NOMO-1 (cell line): Measurements from ENCODE around the gene TCF20.

Experiments used
- DNase-seq, 2 experiments: peaks; one replicate each; lab custom pipeline; 2025; ENCODE audit not compliant: unreplicated experiment in 2 of 2; lab: John Stamatoyannopoulos, UW

TCF20 gene

DNA sequence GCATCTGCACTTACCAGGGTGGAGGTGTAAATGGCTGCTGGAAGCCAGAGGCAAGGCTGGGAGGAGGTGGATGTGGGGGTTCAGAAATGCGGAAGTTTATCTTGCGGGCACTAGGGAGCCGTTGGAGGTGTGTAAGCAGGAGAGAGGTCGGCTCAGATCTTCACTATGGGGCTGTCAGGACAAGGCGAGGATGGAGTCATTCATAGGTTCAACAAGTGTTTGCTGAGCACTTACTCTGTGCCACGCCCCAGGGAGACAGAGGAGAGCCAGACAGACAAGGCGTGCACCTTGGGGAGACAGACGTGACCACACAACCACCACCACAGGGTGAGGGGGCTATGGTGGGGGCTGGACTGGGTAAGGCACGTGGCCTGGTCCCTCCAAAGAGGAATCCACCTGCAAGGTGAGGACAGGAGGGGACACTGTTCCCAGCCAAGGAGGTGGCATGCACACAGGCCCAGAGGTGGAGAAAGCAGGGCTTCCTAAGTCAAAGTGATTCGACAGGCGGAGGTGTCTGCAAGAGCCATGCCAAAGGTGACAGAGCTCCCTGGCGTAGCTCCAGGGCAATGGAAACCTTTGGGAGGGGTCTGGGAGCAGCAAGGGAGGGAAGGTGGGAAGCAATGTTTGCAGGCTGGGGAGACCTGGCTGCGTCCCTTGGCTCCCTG is 30.8 kb upstream of the TCF20 start:
- DNase-seq = no peak

DNA sequence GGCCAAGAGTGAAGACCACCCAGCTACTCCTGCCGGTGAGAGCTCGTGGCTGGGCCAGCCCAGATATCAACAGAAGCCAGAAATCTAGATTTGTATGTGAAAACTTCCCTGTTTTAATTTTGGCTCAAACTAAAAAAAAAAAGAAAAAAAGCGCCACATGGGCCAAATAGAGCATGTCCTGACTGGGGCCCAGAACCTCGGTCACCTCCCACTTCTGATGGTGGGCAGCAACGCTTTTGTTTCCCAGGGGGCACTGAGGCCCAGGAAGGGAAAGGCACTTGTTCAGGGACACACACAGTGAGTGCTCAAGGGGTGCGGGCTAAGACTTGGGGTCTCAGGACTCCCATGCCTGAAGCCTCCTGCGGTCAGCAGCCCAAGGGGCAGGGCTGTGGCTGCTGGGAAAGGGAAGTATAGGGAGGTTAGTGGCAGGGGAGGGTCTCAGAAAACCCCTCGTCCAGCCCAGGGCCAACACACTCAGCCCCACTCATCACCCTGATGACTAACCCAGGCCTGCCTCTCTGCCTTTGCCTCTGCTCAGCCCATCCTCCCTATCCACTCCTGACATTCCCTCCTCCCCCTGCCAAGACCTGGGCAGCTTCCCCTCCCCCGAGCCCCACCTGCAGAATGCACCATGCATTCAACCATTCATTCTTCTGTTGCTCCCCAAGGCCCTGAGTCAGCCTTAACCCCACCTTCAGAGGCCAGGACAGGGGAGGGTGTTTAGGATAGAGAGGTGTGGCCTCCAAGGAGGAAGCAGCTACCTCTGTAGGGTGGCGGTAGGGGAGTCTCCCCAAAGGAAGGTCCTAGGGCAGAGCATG is 30.0 kb upstream of the TCF20 start:
- peak; percentile 82 to 91 for DNase-seq

DNA sequence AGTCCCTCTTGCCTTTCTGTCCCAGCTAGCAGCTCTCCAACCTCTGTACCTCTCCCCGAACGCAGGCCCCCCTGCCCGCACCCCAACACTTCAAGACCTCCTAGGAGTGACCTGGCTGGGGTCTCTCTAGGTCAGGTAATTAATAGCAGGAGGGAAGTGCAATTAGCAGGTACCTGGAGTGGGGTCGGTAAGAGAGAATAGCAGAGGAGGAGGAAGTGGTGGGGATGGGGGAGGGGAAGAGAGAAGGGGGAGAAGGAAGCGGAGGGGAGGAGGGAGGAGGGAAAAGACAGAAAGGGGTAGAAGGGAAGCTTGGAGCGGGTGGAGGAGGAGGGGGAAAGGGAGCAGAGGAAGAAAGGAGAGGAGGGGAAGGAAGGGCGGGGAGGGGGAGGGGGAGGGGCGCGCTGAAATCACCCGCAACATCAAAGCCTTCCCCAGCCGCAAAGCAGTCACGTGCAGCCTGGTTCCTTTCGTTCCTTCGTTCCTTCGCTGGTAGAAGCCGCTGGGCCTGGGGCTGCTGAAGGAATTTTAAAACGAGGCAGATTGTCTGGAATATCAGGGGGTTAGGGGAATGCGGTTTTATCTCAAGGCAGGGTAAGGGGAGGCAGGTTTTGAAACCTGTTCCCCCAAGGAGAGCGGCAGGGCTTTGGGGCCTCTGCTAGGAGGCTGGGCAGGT is 29.3 kb upstream of the TCF20 start:
- peak; percentile 53 to 76 for DNase-seq

DNA sequence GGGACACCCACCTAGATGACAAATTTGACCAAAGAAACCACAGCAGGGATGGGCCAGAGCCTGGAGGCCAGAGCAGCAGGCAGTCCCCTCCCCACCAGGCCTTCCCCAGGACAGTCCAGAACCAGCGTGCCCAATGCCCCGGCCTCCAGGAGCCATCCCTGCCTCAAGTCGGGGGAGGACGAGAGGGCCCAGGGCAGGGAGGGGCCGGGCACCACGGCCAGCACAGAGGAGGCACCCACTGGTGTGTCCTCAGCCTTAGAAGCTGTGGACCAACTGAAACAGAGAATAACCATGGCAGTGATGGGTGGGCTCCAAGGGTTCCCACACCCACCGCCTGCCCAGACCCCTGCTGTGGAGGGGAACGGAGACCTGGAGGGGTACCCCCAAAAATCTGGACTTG is 28.3 kb upstream of the TCF20 start:
- no peak for DNase-seq

DNA sequence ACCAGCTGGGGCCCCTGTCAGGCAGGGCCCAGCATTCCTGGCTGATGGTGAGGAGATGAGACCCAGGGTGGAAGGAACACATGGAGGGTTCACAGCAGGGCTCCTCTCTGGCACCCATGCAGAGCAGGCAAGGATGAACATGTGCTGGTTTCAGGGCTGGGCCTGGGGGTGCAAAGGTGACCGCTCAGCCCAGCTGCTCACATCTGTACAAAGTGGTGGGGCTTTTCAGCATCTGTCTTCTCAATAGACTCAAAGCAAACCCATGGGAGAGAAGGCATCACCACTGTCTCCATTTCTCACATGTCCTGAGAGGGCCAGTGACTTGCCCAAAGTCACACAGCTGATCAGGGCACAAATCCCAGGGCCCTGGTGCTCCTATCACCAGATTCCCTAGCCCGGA is 27.3 kb upstream of the TCF20 start:
- no peak for DNase-seq

DNA sequence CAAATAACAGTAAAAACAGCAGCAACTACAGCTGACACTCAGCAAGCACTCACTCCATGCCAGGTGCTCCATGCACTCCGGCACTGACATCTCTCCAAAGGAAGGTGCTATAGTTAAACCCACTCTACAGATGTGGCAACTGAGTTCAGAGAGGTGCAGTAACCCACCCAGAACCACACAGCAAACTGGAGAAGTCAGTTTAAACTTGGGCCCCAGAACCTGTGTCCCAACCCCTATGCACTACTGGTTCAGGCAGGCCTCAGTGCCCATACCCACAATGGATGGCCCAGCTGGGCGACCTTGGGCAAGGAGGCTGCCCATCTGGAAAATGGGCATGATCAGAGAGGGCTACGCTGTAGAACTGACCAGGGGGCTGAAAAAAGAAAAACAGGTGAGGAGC is 26.4 kb upstream of the TCF20 start:
- no peak for DNase-seq

DNA sequence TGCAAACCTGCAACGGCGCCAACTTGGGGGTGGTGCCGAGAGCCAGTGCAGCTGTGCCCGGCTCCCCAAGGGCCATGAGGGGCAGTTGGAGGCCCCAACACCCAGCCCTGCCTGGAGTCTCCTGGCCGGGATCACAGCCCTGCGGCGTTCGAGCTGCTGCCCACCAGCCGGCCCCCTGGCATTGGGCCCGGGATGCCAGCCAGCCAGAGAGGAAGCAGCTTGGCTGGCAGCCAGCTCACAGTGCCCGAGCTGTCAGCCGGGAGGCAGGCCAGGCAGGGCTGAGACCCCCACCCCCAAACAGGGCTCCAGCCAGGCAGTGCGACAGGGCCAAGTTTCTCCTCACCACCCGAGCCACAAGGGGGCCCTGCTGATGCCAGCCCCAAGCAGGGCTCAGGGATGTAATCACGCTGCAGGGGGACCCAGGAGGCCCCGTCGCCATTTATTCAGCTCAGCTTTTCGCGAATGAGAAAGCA is 26.0 kb upstream of the TCF20 start:
- no peak for DNase-seq

DNA sequence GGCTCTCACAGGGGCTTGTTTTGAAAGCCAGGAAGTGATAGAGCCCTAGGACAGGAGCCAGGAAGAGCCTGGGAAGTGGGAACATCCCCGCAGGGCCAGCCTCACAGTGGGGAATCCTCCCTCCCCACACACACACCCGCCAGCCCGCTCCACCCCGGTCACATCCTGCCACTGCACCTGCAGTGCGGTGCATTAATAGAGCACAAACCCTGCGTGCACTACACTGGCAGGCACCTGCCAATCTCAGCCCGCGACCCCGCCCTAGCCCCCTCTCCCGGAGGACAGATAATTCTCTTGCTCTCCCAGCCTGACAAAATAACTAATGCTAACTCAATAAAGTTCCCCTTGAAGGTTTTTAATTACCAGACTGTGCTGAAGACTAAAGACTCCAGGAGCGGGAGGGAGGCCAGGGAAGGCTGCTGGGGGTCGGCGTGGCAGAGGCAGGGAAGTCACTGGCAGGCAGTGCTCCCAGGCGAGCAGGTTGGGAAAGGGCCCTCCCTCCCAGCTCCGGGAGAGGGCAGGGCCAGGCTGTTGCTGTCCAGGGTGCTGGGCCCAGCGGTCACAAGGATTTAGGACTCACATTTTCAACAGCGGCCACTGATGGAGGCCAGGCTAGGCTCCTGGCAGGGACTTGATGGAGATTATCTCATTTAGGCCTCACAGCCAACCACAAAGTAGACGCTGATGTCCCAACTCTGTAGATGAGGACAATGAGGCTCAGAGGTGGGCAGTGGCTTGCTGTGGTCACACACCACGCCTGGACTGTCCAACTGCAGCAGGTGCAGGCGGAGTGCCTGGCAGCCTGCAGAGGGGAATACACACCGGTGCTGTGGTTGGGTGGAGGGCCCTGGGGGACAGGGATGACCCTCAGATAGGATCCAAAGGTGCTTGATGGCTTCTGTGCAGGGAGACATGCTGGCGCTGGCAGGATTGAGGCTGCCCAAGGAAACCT is 23.9 kb upstream of the TCF20 start:
- no peak for DNase-seq

DNA sequence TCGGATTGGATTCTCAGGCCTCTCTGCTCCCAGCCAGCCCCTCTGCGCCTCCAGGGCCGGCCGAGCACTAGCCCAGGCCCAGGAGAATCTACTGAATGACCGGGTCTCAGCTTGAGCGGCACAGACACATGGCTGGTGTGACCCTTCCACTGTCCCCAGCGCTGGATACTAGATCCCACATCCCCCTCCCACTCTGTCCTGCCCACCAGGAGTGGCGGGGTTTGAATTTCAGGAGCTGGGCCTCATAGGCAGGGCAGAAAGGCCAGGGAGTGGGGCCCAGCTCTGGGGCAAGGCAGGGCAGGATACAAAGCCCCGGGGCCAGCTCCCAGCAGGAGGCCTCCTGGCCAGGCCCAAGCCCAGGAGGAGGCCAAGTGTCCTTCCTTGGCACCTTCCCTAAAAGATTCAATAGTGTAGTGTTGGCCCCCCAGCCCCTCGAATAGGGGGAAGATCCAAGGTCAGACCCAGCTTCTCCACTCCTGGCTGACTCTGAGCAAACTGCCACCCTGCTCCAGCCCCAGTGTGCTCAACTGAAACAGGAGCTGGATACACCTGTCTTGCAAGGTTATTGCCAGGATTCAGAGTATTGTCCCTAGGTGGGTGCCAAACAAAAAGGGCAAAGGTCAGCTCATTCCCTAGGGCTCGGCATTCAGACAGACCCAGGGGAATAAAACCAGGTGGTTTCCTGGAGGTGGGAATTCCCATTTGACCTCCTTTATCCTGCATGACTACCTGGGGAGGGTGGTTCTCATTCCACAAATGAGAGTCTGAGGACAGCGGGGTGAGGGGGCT is 22.5 kb upstream of the TCF20 start:
- no peak for DNase-seq

DNA sequence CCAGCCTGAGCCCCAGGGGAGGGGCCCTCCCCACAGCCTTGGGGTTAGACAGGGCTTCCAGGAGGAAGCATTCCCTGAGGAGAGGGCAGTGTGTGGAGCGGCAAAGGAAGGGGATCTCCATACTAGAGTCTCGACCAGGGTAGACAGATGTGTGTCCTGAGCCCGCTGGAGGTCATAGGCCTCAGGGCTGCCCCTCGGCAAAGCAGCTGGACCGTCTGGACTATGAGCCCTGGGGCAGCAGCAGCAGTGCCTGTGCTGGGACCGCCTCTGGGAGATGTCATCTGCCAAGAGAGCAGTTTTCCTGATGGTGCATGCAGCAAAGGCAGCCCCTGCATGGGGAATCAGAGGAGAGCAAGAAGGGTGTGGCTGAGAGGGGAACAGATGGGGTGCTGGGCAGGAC is 20.8 kb upstream of the TCF20 start:
- DNase-seq = no peak

DNA sequence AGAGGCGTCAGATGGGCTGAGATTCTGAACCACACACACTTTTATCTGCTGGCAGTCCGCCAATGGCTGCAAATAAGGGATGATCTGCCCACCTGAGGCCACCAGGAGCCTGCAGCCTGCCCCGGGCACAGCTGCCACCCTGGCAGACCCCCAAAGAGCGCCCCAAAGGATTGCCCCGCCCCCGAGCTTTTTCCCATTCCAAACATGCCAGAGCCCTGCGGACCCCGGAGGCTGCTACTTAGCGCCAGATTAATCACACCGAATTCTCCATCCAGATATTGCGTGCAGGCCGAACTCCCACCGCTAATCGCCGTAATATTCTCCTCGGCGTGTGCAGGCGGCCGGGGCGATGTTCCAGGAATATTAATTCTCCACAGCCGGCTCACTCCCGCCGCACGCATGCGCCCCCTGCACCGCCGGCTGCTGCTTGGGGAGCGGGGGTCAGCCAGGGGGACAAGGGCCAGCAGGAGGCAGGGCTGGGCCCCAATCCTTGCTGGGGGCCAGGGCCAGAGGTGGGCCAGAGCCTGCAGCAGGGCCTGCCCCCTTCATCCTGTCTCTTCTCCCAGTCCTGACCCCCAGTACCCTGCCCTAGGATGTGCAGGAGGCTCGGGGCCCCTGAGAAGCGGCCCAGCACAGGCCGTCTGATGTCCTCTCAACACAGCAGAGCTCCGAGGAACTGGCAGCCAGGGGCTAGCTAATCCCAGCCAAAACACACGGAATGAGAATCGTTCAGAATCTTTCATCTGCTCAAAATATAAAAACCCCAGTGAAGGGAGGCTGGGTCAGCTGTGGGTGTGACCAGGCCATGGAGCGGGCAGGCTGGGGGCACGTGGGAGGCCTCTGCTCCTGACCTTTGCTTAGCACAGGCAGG is 19.5 kb upstream of the TCF20 start:
- no peak for DNase-seq

DNA sequence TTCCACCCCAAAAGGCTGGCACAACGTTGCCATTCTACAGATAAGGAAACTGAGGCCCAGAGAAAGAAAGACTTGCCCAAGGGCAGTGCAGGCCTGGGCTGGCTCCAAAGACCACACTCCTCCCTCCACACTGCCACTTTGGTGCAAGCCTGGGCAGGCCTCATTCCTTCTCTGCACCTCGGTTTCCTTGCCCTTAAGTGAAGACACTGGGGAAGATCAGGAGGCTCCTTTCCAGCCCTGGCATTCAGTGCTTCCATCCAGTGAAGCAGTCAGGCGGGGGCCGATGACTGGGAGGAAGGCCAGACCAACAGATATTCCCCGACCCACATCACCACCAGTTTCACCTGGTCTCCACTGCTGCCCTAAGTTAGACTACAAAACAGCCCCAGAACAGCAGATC is 18.3 kb upstream of the TCF20 start:
- DNase-seq = no peak

DNA sequence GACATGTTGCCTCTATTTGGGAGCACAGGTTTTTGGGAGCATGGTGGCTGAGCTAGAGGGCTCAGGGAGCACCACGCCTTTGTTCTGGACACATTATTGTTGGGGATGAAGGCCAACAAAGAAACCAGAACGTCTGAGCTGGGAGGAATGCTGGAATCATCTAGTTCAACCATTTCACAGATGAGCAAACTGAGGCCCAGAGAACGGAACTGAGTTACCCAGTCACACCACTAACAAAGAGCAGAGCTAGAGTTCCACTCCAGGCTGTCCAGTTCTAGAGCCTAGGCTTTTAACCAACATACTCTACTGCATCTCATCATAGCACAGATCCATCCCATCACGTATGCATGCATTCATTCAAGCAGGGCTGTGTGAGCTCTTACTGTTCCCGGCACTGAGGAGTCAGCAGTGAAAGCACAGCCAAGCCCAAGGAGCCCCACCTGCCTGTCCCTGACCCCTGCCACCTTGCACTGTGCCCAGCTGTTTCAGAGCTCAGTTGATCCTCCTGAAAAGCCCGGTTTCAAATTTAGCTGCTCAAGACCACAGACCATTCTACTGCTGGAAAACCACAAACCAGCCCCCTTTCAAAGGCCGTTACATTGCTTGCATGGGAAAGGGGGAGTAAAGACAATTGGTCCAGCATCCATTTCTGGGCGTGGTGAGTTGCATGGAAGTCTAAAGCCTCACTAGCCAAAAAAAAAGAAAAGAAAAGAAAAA is 16.9 kb upstream of the TCF20 start:
- no peak for DNase-seq

DNA sequence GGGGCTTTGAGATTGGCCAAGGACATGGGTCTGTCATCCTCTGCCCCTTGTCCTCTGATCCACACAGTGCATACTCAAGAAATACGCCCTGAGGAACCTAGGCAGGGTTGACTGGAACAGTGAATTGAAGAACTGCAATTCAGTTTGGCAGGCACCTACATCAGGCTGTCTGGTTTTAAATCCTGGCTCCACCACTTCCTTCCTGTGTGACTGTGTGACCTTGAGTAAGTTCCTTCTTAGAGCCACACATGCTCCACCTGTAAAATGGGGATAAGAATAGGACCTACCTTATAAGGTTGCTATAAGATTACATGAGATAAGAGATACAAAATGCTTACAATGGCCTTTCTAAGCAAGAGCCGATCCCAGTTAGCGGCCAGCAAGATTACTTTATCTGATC is 15.8 kb upstream of the TCF20 start:
- peak in 1 of 2 experiments; percentile 22 for DNase-seq

DNA sequence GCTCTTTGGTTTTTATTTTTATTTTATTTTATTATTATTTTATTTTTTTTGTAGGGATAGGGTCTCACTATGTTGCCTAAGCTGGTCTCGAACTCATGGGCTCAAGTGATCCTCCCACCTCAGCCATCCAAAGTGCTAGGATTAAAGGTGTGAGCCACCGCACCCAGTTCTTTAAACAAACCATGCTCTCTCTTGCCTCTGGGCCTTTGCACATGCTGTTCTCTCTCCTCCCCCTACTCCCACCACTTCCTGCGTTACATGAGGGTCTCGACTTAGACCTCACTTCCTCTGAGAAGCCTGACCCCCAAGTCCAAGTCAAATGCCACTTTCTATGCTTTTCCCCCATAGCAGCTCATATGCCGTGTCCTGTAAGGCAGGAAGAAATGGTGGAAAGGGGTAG is 15.2 kb upstream of the TCF20 start:
- no peak for DNase-seq

DNA sequence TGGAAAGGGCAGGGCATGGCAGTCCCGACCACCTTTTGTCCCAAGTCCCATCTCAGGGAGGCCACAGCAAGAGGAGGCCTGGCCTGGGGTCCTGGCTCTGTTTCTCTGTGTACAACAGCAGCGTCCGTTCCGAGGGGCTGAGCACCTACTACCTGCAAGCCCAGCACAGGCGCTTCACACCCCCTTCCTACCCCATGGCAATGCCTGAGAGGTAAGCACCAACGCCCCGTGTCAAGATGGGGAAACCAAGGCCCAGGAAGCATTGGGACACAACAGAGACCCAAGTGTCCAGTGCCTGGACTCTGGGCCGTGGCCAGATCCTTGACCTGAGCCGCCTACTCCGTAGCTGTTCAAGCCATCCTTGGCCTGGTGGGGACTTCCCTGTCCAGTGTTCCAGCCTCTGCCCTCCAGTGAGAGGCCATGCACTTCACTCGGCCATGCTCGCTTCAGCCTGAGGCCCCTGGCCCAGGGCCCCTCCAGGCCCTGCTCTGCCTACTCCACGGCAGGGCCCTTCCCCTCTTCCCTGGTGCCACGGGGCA is 14.3 kb upstream of the TCF20 start:
- DNase-seq = no peak

DNA sequence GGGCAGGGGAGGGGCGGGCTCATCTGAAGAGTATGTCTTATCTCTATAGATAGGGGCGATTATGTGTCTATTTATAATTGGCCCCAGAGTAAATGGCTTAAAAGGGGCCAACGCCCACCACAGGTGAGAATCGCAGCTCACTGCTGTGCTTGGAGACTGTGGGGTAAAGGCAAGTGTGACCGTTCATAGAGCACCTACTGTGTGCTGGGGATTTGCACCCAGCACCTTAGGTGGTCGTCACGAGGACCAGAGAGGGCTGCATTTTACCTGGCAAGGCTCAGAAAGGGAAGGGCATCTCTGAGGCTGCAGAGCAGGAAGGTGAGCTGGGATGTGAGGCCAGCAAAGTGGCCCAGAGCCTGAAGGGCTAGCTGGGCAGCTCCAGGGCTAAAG is 13.7 kb upstream of the TCF20 start:
- no peak for DNase-seq
